GM18502 (cell line): ENCODE measurements around the gene ABLIM2.
A peak's percentile ranks its signal among the peaks of the same experiment; 100 is the strongest.

ENCODE experiments used
- ATAC-seq: cut with Tn5 transposase; IDR thresholded peaks from one replicate; pipeline ENCODE4 v1.9.1; 2021; ENCODE audit warnings: mild to moderate bottlenecking; ENCODE audit not compliant: unreplicated experiment, poor library complexity

ABLIM2 gene

DNA sequence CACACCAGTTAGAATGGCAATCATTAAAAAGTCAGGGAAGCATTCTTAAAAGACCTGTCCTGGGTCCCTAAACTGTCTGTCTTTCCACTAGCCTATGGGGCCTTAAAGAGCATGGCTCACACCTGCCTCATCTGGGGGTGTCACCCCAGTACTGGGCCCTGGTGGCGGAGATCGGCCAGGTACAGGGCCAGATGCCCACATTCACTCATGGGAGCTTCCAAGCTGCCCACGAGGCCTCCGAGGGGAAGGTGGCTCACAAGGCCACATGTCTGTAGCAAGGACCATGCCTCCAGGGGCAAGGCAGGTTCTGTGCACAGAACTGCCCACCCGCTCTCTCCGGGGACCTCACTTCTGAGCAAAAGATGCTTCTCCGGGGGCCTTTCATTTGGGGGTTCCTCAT lies 163.5 kb downstream of the ABLIM2 start:
- ATAC-seq, result no peak

DNA sequence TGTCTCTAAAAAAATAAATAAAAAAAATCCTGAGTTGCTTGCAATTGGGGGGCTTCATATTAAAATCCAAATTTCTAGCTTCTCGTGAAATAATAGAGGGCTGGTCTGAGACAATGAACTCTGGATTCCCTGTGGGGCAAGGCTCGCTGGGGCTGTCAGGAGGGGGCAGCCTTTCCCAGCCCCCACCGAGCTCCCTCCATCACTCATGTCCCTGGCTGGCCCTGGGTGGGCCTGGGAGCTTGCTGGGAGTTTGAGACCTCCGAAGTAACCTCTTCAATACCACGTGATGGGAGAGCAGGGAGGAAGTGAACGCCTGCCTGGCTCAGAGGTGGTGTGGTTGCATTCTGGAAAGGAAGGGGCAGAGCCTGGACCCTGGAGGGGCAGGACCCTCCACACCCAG lies 164.9 kb downstream of the ABLIM2 start:
- ATAC-seq, result no peak

DNA sequence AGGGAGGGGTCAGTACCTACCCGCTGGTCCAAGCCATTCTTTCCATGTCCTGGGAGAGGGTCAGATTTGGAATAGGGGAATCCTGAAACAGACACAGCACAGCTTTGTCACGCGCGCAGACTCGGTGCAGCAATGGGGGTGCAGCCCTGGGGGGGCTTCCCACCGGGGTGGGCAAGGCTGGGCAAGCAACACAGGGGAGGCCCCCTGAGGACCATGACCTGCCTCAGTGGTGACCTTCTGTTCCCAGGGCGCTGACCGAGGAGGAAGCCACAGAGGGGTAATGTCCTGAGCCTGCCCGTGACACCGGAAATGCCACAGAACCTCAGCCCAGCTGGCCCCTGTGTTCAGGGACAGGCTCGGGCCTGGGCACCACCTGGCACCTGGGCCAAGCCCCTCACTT lies 165.8 kb downstream of the ABLIM2 start:
- ATAC-seq, result no peak

DNA sequence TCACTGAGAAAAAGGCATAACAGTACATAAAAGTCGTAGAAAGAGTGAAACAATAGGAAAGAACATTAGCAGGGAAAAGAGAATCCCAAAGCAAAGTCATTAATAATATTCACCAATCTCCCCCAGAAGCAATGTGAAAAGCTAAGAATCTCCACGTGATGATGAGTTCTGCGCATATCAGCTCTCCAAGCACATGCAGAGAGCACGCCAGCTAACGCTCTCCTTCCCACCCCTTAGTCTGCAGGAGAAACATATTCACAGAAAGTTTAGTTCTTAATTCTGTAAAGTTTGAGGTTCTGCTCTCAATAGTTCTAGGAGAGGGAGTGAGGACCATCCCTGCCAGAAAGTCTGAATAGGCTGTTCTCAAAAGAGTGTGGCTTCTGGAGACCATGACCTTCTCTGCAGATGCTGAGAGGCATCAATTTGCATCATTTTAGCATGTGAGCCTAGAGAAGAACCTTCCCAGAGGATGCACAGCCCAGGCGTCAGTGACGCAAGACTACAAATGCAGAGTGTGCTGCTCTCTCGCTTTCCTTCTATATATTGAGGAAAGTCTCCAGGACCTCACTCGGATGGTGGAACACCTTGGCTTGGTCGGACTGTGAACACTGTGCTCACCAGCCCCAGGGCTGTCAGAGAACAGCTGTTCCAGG lies 167.7 kb downstream of the ABLIM2 start:
- ATAC-seq, result no peak

DNA sequence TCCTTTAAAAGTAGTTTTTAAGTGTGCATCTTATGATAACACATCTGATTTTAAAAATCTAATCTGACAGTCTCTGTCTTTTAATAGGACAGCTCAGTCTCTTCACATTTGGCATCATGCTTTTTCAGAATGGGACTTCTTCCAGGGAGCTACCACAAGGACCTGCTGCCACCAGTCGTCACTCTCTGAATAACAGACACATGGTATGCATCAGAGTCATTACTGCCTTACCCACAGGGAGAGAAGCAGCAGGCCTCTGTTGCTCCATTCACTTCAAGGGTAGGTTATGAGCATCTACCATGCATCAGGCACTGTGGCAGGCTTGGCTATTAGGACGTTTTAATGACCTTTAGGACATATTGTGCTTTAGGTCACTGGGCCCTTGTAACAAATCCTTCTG lies 169.0 kb downstream of the ABLIM2 start:
- ATAC-seq, result no peak

DNA sequence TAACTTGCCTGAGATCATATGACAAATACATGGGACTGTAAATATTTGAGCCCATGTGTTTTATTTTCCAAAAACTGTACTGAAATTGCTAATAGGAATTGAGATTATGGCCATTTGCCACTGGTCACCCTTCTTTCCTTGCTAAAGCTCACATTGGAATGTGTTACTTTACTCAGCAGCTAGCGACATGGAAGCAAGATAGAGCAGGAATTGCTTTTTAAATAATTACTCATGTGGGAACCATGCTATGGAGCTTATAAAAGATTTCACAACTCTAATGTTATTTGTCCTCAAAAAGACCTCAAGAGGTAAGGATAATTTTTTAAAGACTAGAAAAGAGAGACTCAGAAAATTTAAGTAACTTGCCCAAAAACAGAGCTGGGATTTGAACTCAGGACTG lies 170.2 kb downstream of the ABLIM2 start:
- no peak for ATAC-seq

DNA sequence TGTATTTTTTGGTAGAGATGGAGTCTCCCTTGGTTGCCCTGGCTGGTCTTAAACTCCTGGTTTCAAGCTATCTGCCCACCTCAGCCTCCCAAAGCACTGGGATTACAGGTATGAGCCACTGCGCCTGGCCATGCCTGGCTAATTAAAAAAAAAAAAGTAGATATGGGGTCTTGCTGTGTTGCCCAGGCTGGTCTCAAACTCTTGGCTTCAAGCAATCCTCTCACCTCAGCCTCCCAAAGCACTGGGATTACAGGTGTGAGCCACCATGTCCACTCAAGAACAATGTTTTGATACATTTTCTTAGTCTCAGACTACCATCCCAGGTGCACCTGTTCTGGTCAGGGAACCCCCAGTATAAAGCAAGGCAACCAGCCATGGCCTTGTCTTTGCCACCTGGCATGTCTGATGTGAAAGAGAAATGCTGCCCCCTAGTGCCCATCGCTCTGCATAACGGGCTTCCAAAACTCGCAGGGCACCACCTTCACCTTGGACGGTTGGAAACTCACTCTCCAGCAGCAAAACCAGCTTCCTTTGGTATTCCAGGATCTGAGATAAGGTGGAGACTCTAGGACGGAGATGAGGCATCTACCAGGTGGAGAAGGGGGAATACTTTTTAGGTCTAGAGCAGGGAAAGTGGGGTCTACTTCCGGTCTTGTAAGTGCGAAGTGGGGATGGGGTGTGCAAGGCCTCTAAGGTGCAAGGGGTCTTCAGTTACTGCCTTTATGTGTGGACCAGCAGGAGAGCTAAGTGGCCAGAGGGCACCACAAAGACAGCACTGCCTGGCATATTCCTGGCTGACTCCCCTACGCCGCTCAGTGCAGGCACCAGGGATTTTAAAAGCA lies 171.2 kb downstream of the ABLIM2 start:
- peak; percentile 87 for ATAC-seq

DNA sequence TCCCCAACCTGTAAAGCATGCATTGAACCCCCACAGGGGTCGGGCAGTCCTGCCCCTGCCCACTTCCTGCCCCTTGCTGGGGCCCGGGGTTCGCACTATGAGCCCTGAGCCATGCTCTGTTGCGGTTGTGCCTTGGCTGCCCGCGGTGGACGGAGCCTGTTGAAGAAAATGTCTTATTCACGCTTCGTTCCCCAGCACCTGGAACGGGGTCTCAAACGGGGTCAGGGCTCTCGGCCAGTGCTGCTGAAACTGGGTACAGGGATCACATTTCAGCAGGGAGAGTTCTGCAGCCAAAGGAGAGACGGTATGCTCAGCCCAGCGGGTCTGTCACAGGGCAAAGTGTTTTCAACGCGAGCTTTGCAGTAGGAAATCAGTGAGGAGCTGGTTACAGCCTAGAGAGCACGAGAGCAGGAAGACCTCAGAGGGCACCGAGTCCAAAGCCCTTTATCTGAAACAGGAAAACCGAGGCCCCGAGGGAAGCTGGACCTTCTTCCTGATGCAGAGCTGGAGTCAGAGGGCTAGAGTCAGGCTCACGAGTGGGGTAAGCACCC lies 172.6 kb downstream of the ABLIM2 start:
- ATAC-seq, result no peak

DNA sequence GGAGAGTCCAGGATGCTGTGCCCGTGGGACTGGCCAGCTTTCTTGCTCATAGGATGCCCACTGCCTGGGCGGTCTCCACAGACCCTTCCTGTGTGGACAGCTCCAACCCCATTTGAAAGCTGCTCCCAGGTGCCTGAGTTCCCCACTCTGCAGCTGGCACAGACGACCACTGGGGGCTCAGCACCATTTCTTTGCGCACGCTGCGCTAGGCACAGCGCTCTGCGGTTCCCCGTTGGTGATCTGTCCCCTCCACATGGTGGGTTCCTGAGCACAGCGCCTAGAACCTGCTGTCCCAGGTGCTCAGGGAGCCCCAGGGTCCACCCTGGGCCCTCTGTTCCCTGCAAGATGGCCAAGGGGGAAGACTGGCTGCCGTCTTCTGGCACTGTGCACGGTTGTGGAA lies 173.5 kb downstream of the ABLIM2 start:
- ATAC-seq, result no peak

DNA sequence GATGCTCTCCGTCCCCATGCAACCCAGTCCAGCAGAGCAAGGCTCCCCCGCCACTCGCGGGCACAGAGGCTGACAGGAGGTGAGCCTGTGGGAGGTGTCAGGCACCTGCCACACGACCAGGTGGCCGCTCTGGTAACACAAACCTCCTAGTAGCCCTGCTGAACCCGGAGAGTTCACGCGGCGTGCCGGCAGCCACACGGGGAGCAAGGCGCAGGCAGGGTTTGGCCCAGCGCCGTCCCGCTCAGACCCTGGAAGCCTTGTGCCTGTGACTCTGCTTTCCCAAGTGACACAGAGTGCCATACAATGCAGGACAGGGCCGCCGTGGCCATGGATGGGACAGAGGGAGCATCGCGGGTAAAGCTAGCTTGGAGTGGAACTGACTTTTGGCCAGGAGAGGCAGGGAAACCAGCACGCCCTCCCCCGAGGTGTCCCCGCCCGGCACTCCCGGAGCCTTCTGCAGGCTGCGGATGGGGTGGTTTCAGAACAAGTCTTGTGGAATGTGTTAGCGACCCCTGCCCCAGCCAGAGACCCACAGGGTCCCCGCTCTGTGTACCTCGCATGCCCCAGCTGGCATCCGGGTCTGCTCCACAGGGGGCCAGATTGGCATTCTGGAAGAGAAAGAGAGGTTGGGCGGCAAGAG lies 174.2 kb downstream of the ABLIM2 start:
- no peak for ATAC-seq

DNA sequence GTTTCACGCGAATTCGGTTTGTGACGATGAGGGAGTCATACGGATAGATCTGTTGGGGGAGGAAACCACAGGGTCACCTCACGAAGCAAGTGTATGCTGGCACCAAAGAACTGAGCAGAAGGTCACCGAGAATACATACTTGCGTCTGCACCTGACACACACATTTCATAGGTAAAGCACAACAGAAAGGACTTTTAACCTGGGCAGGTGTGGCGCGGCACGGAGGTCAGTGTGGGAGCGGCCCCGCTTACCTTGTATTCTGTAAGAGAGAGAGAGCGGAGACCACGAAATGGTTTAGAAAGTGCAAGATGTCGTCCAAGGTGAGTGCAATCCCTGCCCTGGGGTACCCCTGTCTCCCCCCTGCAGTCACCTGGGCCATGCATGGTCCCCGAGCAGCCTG lies 175.3 kb downstream of the ABLIM2 start:
- ATAC-seq, result no peak

DNA sequence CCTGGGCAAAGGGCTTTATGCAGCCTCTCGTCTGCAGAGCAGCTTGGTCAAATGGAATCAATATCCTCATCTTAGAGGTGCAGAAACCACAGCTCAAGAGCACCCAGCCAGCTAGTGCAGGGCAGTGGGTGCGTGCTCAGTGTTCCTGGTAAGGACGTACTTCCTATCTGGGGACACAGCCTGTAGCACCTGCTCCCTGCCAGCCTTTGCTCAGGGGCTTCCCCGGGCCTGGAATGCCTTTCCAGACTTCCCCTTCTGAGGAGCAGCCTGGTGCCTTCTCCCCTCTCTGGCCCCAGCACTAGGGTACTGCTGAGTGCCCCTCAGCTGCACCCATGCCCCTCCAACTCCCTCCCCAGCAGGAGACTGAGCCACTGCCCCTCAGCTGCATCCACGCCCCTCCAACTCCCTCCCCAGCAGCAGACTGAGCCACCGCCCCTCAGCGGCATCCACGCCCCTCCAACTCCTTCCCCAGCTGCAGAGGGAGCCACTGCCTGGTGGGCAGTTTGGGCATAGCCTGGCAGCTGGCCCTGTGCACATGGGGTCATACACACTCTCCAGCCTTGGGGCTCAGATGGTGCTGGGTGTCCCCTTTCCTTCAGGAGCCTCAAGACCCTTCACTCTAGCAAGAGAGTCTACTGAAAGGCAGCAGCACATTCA lies 176.7 kb downstream of the ABLIM2 start:
- ATAC-seq, result no peak

DNA sequence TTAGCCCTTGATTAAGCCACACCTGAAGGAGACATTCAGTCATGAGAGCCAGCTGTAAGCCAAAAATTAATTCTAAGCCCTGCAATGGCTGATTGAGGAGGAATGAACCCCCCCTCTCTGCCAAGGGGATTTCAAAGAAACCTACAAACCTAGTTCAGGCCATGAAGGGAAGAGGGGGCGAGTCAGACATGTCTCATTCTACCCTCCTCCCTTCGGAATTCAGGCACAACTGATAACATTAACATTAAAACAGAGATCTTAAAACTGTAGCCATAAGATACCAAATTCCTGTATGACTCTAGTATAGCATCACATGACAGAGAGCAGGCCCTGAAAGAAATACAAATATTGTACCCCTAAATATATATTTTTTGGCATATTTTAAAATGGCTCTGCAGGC lies 178.6 kb downstream of the ABLIM2 start:
- no peak for ATAC-seq

DNA sequence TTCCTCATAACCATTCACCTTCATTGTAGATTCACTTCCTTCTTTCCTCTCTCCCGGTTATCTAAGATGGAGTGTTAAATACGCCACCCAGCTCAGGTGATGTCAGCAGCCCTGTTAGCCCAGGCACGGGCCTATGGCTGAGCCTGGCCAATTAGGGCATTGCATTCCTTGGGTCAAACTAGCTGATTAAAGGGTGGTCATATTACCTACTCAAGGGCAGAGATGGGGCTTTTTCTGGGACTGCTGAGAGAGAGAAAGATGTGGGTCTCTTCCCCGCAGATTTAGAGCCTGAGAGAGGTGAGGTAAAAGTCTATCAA lies 179.0 kb downstream of the ABLIM2 start:
- no peak for ATAC-seq

DNA sequence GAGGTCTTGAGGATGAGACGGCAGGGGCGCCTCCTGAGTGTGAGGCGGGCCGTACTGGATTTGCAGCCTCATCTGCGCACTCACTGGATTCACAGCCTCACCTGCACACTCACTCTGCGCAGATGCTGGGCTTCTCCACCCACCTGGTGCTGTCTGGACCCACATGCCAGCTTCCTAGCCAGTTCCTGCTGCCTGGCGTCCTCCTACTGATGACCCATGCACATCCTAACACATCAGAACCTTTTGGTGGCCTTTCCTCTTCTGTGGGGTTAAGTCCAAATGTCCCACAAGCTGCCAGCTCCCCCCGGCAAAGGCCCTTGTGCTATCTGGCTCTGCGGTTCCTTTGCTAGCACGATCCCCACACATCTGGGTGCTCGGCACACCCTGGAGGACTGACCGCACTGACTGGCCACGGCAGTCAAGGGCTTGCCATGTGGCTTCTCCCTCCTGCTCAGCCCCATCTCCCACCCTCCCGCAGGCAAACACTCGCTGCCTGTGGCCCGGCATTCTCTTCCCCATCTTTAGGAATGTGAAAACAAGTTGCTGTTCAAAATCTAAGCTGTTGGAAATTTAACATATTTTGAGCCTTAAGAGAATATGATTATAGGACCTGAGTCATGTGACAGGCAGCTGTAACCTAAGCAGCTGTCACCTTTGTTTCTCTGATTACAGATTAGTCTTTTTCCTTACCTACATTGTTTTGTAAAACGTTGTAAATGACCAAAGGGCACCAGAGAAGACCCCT lies 179.5 kb downstream of the ABLIM2 start:
- no peak for ATAC-seq

DNA sequence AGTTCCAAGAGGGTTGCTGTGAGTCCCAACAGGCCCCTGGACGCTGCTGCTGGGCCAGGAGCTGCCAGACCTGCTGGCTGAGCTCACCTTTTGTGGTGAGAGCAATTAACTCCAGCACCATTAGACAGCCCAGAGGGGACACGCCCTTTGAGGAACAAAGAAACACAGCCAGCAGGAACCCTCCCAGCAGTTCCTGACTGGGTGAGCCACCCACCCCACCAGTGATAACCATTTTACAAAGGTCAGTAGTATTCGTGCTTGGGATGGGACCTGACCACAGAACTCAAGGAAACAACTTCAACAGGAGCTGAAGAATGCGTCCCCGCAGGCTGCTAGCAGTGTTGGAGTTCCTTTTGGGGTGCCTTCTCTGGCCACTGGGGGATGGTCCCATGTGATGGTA lies 180.1 kb downstream of the ABLIM2 start:
- no peak for ATAC-seq

DNA sequence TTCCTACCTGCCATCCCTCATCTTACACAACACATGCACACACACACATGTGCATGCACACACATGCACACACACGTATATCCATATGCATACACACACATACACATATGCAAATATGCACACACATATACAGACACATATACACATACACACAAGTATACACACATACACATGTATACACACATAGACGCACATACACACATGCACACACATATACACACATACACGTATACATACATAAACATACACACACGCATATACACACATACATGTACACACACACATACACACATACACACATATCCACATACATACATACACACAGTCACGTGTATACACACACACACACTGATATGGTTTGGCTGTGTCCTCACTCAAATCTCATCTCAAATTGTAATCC lies 182.0 kb downstream of the ABLIM2 start:
- no peak for ATAC-seq

DNA sequence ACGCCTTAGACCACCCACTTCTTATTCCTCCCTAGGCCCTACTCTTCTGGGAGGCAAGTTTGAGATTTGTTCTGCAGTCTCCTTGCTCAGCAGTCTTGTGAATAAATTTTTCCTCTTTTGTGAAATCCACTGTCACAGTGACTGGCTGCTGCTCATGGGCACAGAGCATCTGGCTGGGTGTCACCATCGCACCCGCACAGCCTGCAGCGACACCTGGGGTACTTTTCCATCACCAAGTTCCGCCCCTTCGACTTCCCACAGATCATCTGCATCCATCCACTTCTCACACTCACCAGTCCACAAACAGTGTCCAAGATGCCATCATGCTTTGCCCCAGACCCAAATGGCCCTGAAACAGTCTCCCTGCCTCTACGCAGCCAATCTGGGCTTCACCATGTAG lies 182.6 kb downstream of the ABLIM2 start:
- ATAC-seq, result no peak

DNA sequence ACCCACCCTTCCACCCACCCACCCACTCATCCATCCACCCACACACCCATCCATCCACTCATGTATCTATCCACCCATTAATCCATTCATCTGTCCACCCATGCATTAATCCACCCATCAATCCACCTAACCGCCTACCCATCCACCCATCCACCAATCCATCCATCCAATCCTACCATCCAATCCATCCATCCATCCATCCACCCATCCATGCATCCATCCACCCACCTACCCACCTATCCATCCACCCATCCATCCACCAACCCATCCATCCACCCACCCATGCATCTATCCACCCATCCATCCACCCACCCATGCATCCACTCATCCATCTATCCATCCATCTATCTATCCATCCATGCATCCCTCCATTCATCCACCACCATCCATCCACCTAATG lies 184.2 kb downstream of the ABLIM2 start:
- no peak for ATAC-seq

DNA sequence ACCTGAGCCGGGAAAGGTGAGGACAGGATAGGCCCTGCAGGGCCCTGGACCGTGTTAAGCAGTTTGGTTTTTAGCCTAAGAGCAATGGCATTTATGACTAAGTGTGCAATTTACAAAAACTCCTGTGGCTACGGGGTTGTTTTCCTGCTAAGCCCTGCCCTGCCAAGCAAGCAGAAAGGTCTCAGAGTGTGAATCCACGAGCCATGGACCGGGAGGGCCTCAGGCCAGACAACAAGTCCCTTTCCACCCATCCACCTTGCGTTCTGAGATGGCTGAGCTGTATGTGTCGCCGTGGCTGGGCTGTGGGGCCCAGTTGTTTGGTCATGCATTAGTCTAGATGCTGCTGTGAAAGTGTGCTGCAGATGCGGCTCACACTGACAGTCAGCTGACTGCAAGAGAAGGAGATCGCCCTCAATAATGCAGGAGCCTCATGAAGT lies 185.1 kb downstream of the ABLIM2 start:
- no peak for ATAC-seq
